Frontal cortex (tissue), 4 donors: ENCODE data around the gene CDKL1. TPM values are rescaled to one million over a fixed set of nuclear protein-coding genes. Genes with fewer than 3 reads are reported as not detected.
A peak's percentile ranks its signal among the peaks of the same experiment; 100 is the strongest.

Source experiments
- DNase-seq, 2 donors: peaks; one replicate each; pipeline ENCODE4 v3.0.0; 2012; ENCODE audit warnings: low spot score in 2 of 2
- FAIRE-seq: peaks from 2 replicates; lab custom pipeline; 2012; peaks lifted over from hg19 to GRCh38; lab: Jason Lieb, UNC
- total RNA-seq: library from RNA; depleted of rRNA; stranded (reverse); fragments of >200 nt; gene quantifications from one replicate; pipeline ENCODE4 v1.2.3, GENCODE V29; 2014
- donor health status: control.
- donor health status: control.
- donor health status: control.

Gene CDKL1
- 10.2 TPM for total RNA-seq

DNA sequence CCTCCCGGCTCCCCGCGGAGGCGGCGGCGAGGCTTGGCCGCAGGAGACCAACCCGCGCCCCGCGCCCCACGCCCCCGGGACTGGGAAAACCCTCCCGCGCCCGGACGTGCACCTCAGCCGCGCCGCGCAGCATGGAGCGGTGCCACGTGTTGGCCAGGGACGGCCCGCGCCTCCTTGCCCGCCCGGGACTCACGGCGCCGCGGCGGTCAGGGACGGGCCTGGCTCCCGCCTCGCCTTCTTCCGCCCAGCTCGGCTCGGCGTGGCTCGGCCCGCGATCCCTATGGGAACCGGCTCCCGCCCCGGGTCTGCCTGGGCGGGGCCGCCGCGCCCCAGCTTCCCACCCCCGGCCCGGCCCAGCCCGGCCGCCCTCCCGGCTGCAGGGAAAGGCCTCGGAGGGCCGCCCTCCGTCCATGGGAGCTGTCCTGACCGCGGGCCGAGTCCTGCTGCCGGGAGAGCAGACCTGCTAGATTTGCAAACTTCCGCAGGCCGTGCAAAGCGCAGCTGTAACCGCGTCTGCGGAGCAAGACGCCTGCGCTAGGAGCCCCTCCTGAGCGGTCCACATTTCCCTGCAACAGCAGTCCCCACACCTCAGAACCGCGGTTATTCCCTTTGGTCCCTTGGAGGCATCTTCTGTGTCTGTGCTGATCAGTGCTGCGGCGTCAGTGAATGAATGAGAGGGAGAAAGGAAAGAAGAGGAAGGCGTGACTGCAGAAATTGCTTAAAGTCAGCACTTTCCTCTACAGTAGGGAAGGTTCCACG lies at the start of gene CDKL1:
Gene CDKL1, minus strand, starts transcription at position 251 of the 759 bp plus-strand sequence. CDS start 1,013 bp downstream, outside the sequence.
- FAIRE-seq (no peak), DNase-seq (peak; percentile 52 to 67)

DNA sequence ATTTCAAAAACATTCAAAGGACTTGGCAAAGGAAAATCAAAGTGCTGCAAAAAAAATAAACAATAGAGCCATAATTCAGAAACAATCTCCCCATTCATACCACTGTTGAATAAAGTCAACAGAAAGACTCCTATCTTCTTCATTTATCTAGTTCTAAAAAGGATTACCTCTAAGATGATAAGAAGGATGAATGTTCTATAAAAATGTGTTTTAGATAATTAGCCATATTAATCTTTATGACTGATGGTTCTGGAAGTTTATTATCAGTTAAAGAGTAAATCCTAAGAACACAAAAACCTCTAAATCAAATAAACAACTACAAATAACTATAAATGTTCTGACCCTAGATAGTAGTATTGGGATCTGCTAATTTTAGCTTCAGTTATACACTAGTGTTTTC lies 37.8 kb upstream of the CDKL1 start:
- FAIRE-seq (peak; percentile 34), DNase-seq (no peak)

DNA sequence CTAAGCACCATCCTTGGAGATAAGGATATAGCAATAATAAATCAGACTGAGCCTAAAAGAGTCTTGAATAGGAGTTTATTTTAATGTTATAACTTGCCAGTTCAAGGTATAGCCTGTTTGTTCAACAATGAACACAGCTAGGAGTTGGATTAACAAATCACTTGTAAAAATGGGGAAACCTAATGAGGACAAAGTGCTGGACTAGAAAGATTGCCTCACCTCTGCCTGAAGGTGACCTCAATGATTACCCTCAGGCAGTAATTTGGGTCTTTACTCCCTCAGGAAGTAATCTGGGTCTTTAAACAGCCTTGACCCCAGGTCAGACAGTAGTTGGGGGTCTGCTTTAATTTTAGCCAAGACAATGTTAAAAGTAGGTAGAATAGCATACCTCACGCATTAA lies 35.5 kb upstream of the CDKL1 start:
- DNase-seq (no peak), FAIRE-seq (no peak)

DNA sequence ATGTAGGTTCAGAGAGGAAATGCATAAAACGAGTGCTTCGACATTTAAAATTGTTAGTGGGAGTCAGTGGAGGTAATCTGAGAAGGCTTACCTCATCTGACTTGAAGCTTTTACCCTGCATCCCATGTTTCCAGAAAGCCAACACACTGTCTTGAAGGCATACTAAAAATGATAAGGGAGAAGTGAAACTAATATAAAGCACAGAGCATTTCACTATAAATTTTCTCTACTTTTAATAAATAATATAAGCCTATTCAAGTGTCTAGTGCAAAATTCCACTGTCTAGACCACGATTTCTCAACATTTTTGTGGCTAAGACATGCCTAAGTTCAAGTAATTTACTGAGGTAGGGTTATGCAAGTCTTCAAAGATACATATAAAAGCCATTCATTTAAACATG lies 29.1 kb upstream of the CDKL1 start:
- no peak for FAIRE-seq

DNA sequence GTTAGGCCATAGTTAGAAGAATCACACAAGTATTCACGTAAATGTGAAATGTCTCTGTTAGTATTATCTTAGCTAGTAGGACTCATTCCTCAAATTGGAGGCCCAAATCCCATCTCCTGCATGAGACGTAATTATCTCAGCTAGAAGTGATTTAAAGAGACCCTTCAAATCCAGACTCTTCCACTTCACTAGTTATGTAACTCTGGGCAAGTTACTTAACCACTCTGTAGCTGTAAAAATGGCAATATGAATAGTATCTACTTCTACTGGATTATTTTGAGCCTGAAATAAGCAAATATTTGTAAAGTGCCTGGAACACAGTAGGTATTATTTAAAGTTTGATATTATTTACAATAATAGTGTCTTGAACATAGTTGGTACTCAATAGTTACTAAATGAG lies 28.4 kb upstream of the CDKL1 start:
- FAIRE-seq (no peak), DNase-seq (no peak)

More for the DNA sequence above, 29.1 kb upstream of the CDKL1 start:
- DNase-seq, result no peak

DNA sequence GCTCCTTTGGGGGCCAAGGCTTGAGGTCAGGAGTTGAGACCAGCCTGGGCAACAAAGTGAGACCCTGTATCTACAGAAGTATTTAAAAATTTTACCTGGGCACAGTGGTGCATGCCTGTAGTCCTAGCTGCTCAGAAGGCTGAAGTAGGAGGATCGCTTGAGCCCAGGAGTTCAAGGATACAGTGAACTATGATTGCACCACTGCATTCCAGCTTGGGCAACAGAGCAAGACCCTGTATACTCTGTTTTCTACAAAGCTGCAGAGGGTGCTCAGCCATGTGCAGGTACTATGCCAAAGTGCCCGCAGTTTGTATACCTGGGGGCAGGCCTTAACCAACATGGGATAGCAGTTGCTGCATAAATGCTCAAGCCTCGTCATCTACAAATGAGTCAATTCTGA lies 26.8 kb upstream of the CDKL1 start:
- FAIRE-seq (no peak), DNase-seq (no peak)

DNA sequence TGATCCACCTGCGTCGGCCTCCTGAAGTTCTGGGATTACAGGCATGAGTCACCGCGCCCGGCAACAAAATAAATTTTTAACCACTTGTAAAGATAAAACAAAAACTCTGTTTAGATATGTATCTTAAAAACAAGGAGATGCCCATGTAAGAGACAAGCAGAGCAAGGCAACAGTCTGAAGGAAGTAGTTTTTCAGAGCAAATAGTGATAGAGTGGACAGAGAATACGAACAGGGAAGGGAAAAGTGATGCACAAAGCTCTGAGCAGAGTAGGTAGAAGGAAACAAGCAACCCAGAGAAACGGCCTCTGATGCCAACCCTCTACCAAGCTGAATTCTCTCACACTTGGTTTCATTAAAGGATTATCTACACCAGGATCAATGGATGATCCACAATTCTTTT lies 24.8 kb upstream of the CDKL1 start:
- DNase-seq (no peak), FAIRE-seq (no peak)

DNA sequence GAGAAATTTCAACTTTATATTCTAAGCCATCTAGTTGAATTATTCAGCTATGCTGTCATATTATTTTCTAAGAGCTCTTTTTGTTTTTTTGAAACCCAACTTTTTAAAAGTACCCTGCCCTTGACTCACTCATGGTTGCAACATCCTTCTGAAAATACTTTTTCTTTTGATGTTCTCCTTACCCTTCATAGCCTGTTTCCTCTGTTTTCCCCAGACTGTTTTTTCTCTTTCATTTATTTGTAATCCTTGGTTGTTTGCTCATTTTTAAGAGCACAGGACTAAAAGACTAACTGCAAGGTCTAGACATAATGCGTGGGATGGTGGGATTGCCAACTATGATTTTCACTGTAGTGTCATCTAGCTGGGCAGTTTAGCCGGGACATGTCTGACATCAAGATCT lies 21.2 kb upstream of the CDKL1 start:
- DNase-seq (no peak), FAIRE-seq (no peak)

DNA sequence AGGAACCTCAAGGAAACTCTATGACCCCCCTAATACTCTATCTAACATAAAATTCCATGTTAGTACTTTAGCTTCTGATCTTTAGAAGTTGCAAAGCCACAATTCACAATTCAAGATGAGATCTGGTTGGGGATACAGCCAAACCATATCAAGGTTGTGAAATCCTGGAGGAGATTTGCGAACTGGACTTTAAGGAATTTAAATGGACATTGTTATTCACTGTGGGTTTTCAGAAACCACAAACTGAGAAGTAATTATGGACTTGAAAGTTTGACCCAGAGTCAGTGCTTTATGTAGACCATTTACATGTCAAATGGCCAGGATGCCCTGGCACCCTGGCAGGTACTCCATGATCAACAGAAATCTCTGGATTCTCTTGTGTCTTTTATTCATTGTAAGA lies 14.2 kb upstream of the CDKL1 start:
- DNase-seq (no peak), FAIRE-seq (no peak)

DNA sequence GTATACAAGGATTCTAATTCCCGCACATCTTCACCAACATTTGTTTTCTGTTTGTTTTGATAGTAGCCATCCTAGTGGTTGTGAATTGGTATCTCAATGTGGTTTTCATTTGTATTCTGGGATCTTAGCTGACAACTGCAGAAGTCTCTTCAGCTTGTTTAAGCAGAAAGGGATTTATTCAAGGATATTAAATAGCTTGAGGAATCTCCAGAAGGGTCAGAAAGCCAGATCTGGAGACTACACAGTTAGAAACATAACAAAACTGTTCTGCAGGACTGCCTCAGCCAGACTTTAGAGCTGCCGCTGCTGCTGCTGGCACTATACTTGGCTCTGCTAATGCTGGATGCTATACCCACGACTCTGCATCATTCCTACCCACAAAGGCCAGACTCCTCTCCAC lies 13.4 kb upstream of the CDKL1 start:
- DNase-seq (no peak), FAIRE-seq (no peak)

DNA sequence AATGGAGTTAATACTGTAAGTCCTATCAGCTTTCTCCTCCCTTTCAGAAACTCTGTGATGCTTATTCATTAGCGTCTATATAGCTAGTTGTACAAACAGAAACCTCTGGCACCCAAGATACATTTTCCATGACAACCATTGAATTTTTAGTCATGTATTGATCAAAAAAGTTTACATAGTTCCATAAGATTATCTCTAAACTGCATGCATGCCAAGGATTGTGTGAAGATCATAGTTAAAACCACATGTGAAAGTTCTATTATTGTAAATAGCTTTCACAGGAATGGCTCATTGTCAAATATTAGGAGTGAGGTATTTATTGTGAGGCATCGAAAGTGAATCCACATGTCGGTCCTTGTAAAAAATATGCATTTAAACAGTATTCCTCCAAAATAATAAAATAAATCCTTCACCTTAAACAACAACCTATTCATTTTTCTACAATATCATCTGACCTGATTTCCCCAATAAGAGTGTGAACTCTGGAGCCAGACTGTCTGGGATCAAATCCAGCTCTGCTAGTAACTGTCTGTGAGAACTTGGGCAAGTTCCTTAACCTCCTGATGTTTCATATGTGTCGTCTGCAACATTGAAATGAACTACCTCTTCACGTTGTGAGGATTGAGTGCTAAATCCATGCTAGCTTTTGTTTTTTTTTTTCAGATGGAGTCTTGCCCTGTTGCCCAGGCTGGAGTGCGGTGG lies 10.6 kb upstream of the CDKL1 start:
- FAIRE-seq, result no peak
- DNase-seq, result no peak

DNA sequence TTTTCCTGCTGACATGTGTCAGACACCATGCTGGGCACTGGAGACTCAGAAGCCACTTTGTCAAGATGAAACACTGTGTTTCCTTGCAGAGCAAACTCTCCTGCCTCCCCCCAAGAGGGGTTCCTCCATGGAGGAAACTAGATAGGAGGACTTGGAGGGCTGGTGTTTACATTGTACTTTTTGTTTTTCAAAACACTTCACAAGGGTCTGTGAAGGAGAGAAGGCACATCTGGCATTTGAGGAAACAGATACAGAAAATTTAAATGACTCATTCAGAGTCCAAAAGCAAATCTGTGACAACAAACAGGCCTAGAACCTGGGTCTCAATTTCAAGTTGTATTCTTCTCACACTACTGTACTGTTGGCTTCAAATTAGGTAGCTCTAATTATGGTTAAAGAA lies 6.7 kb upstream of the CDKL1 start:
- DNase-seq, result no peak
- no peak for FAIRE-seq

DNA sequence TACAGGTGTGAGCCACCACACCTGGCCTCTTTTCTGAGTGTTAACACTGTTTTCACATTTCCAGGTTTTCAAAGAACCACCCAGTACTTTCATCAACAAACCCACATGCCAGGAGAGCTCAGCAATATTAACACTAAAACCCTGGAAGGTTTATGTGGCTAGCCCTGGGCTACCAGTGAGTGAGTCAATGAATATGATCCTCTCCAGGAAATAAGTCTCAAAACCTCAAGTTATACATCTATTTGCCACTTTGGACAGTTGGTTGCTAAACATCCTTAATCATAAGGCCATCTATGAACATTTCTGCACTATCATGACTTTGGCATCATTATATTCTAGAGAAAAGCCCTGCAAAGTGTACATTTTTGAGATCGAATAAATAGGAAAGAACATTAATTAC lies 6.3 kb upstream of the CDKL1 start:
- no peak for FAIRE-seq
- DNase-seq, result no peak

DNA sequence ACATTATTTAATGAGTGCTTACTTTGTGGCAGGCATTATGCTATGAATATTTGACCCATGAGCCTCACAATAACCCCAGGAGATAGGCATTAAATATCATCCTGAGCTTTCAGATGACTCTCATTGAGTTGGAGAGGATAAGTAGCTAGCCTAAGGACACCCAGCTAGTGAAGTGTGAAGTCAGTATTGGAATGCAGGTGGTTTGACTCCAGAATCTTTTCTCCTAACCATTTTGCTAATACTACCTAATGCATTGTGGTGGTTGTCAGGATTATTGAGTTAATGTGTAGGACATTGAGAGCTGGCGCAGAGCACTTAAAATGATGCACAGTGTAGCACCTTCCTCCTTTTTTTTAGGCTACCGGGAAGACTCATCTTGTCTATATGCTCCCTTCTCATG lies 3.8 kb upstream of the CDKL1 start:
- no peak for FAIRE-seq

DNA sequence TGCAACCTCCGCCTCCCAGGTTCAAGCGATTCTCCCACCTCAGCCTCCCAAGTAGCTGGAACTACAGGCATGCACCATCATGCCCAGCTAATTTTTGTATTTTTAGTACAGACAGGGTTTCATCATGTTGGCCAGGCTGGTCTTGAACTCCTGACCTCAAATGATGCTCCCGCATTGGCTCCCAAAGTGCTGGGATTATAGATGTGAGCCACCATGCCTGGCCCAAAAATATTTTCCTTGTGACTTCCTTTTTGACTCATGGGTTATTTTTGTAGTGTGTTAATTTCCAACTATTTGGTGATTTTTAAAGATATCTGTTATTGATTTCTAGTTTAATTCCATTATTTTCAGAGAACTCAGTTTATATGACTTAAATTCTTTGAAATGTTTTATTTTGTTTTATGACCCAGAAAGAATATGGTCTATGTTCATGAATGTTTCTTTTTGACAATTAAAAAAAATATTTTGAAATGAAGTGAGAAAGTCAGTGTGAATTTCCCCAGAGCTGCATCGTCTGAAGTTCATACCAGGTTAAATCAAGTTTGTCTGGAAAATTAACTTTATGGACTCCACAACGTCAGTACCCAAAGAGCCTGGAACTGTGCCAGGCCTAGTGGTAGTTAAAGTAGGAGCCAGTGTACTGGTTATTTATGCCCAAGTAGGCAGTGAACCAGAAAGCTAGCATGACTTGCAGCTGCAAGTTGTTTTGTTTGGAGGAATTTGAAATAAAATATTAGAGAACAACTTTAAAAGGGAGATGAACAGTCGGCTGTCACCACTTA lies 2.8 kb upstream of the CDKL1 start:
- FAIRE-seq, result no peak
- DNase-seq, result no peak

More for the DNA sequence above, 3.8 kb upstream of the CDKL1 start:
- DNase-seq, result no peak

DNA sequence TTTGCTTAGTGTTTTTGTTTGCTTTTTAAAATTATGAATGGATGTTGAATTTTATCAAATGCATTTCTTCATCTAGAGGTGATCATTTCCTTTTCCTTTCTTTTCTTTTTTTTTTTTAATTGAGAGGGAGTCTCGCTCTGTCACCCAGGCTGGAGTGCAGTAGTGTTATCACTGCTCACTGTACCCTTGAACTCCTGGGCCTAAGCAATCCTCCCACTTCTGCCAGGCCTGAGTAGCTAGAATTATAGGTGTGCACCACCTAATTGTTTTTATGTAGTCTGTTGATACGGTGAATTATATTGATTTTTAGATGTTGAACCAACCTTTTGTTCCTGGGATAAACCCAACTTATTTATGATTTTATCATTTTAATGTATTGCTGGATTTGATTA lies 1.5 kb upstream of the CDKL1 start:
- DNase-seq, result no peak
- FAIRE-seq, result no peak

DNA sequence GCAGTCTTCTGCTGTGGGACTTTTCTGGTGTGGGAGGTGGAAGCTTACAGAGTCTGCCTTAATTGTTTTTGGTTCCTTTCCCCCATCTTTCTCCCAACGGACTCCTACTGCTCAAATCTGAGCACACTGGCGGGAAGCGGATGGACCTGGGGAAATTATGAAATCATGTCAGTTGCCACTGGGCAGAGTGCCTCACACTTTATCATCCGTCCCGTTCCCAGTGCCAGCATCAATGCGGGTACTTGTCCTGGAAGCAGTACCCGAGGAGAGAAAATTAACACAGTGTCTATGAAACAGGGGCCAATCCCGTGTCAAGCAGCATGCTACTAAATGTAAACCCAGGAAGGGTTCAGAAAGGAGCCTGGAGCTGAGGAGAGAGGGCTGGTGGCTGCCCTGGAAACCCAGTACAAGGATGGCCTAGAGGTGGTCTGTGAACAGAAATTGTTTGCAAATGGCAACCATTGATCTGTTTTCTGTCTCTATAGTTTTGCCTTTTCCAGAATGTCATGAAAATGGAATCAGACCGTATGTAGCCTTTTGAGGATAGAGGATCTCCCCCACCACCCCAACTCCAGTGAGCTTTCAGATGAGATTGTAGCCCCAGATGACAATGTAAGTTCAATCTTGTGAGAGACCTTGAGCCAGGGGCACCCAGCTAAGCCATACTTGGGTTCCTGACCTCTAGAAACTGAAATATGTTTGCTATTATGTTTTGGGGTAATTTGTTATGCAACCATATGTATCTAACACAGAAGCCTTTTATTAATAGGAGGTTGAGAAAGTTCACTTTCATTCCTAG lies 908 bp upstream of the CDKL1 start:
- FAIRE-seq (no peak), DNase-seq (peak in 1 of 2 donors; percentile 22)

DNA sequence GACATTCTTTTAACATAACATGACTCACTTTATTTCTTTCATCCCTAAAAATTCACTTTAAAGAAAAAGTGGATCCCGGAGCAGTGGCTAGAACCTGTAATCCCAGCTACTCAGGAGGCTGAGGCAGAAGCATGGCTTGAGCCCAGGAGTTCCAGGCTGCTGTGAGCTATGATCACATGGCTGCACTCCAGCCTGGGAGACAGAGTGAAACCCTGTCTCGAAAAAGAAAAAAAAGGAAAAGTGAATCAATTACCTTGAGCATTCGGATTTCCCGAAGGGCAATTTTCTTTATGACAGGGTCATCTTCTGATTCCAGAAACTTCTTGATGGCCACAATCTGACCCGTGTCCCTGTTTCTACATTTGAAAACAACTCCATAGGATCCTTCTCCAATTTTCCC lies 1.2 kb downstream of the CDKL1 start:
- FAIRE-seq (no peak), DNase-seq (no peak)

DNA sequence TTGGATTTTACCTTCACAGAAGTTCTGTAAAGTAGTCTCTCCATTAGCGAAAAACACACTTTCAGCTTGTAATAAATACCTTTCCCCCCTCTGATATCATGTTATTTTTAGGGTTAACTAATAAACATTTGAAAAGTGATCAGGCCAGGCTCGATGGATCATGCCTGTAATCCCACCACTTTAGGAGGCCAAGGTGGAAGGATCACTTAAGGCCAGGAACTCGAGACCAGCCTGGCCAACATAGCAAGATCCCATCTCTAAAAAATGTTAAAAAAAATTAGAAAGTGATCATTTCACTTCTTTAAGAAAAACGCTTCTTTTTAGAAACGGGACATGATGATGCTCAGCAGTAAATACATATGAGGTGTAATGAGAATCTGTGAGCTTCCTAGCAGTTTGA lies 2.0 kb downstream of the CDKL1 start:
- DNase-seq (no peak), FAIRE-seq (no peak)
